COLO829 (cell line): Measurements from ENCODE around the gene MUC4.

Source experiments
- DNase-seq: peaks from one replicate; pipeline ENCODE4 v3.0.0; 2012; ENCODE audit warnings: low spot score

MUC4 gene

DNA sequence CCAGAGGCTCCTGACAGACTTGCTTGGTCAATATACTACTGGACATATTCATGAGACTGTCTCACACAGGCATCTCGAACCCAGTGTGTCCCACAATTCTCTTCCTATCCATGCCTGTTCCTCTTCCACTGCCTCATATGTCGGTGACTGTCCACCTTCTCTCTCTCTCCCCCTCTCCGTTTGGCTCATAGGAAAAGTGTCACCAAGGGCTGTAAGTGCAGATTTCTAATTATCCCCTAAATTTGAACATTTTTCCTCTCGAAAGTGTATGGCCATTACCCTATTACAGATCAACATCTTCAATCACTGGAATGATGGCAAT lies 113.4 kb downstream of the MUC4 start:
- no peak for DNase-seq

- peak; percentile 56 for DNase-seq
Observed at GRCh38 chr3:195697582-195698324, 114.0 kb downstream of the MUC4 start.
